ENCODE results near the gene PCID2. TPM values are rescaled to one million over a fixed set of nuclear protein-coding genes. Genes with fewer than 3 reads are reported as not detected.

Gene PCID2
- total and polyA plus RNA-seq, 2 of the 13 experiments (the other 11 are each of a cell fraction or from before 2014, with no cell fraction given) = 65.0 to 111 TPM

GRCh38 chr13:113138792-113139551 is 69.5 kb downstream of the PCID2 start (continued):
- TF ChIP-seq ZNF577 (CRISPR knock-in tag; IDR thresholded peaks at IDR 0.05; ENCODE audit: borderline replicate concordance, low read depth) (no peak), ZNF644 (CRISPR knock-in tag; IDR thresholded peaks at IDR 0.05; ENCODE audit: low read depth) (peak; percentile 91), RAD51 (IDR thresholded peaks at IDR 0.05; ENCODE audit: borderline replicate concordance) (no peak), GATA4 (IDR thresholded peaks at IDR 0.05; ENCODE audit: borderline replicate concordance, low read depth) (peak; percentile 98), PAXIP1 (CRISPR knock-in tag; conservative IDR thresholded peaks at IDR 0.05) (peak; percentile 98), ADNP (CRISPR knock-in tag; IDR thresholded peaks at IDR 0.05) (no peak), HNRNPH1 (optimal IDR thresholded peaks at IDR 0.05; ENCODE audit: low read depth, low read length) (no peak), FOSL1 (CRISPR knock-in tag; IDR thresholded peaks at IDR 0.05; ENCODE audit: borderline replicate concordance) (no peak), ZIK1 (CRISPR knock-in tag; IDR thresholded peaks at IDR 0.05; ENCODE audit: borderline replicate concordance, low read depth) (0 out of 2 replicates have a peak, but pooled peaks have one; percentile 0), NFE2L2 (IDR thresholded peaks at IDR 0.05; ENCODE audit: low read length) (no peak)

Data from HepG2 (cell line).